ENCODE results near the gene EVX2.

DNA sequence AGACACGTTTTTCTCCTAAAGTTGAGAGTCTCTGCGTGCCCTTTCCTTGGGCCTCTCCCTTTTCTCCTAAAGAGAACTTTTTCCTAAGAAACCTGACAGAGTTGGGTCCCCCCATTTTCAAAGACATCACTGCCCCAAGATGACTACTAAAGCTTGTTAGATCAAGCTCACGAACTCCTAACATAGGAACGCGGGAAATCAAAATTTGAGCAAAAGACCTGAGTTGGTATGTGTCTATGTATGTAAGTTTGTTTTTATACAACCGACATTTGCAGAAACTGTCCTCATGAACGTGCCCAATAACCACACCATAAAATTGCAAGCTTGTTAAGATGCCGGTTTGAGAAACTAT is 10.1 kb upstream of the EVX2 start:
- TF ChIP-seq CTCF (IDR thresholded peaks at IDR 0.05) (no peak), ZFX (IDR thresholded peaks at IDR 0.05; ENCODE audit: borderline replicate concordance) (no peak)

All from 22Rv1 (cell line).